ENCODE results near the gene BLOC1S4. TPM values are rescaled to one million over a fixed set of nuclear protein-coding genes. Genes with fewer than 3 reads are reported as not detected.

The BLOC1S4 gene
- total RNA-seq, 3 donors from 2014 or later: 18.9 to 23.6 (median 19.8) TPM

DNA sequence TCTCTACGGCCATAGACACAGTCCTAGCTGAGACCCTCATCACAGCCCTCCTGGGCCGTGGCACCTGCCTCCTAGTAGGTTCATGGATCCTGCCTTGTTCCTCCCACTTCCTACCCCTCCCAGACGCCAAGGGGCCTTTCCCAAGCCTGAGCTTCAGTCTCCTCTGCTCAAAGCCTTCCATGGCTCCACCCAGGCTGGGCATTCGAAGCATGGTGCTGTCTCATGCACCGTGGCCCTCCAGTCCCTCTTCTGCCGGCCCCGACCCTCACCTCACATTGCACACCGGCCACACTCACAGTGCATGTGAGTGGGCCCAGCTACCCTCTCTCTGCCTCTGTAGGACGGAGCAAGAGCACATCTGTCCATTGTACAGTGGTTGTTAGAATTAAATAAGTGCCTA, 44.9 kb downstream of the BLOC1S4 start:
- no peaks in the 10 kb centered on the region for H3K36me3 ChIP-seq
- no peaks in the 10 kb centered on the region for H3K4me1 ChIP-seq
- TF ChIP-seq POLR2A (IDR thresholded peaks at IDR 0.05) (no peak), POLR2AphosphoS5 (IDR thresholded peaks at IDR 0.05) (no peak)
- TF ChIP-seq, protein P1, sequence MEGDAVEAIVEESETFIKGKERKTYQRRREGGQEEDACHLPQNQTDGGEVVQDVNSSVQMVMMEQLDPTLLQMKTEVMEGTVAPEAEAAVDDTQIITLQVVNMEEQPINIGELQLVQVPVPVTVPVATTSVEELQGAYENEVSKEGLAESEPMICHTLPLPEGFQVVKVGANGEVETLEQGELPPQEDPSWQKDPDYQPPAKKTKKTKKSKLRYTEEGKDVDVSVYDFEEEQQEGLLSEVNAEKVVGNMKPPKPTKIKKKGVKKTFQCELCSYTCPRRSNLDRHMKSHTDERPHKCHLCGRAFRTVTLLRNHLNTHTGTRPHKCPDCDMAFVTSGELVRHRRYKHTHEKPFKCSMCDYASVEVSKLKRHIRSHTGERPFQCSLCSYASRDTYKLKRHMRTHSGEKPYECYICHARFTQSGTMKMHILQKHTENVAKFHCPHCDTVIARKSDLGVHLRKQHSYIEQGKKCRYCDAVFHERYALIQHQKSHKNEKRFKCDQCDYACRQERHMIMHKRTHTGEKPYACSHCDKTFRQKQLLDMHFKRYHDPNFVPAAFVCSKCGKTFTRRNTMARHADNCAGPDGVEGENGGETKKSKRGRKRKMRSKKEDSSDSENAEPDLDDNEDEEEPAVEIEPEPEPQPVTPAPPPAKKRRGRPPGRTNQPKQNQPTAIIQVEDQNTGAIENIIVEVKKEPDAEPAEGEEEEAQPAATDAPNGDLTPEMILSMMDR (IDR thresholded peaks at IDR 0.05): no peak
- no peak for DNase-seq (ENCODE audit: low spot score in 2 of 2)
- H3K27ac ChIP-seq: peak overlapping the region in 1 of 2 donors; percentile 43
- H3K4me3 ChIP-seq: no peak overlapping the region
- H3K9me3 ChIP-seq: no peaks in the 10 kb centered on the region
- H3K27me3 ChIP-seq: no peaks in the 10 kb centered on the region
- intact Hi-C loops (cut with DNase I; ENCODE audit: low total_unique reads): no loop called here

GRCh38 chr4:6761649-6762615, 46.0 kb downstream of the BLOC1S4 start:
- Histone ChIP-seq H3K36me3 (no peaks in the 10 kb centered on the region), H3K4me3 (peak overlapping the region in 2 of 3 donors; percentile 31 to 46), H3K27ac (peak overlapping the region; percentile 43 to 45), H3K4me1 (no peaks in the 10 kb centered on the region), H3K9me3 (no peaks in the 10 kb centered on the region), H3K27me3 (no peaks in the 10 kb centered on the region)
- intact Hi-C loops (cut with DNase I; ENCODE audit: low total_unique reads): no loop called here
- TF ChIP-seq, protein P1 (IDR thresholded peaks at IDR 0.05): peak in 1 of 3 donors; percentile 16
- TF ChIP-seq POLR2A (IDR thresholded peaks at IDR 0.05) (no peak), POLR2AphosphoS5 (IDR thresholded peaks at IDR 0.05) (peak in 1 of 3 donors; percentile 14)
- peak; percentile 50 to 78 for DNase-seq (ENCODE audit: low spot score in 2 of 2)

DNA sequence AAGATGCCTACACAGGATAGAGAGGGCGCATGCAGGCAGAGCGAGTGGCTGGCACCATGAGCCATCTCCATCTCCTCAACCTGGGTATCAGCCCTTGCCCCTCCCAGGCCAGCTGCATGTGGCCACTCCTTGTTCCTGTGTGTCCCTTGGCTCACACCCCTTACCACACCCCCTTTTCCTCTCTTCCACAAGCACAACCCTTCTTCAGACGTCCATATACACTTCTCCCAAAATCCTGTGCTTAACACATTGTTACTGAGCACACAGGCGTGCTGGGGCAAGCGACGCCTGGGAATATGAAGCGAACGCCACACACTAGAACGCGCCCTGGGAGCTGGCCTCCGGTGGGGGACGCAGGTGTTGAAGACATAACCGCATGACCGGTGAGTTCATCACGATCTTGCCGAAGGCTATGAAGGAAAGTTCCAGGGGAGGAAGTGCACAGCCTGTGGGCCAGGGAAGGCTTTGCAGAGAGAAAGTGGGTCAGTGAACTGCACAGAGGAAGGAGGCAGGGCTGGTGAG, 47.4 kb downstream of the BLOC1S4 start:
- no peaks in the 10 kb centered on the region for H3K27me3 ChIP-seq
- H3K9me3 ChIP-seq: no peaks in the 10 kb centered on the region
- peak overlapping the region in 1 of 3 donors; percentile 11 for H3K4me3 ChIP-seq
- no peak for TF ChIP-seq POLR2A (IDR thresholded peaks at IDR 0.05)
- peak in 2 of 3 donors; percentile 10 to 15 for TF ChIP-seq POLR2AphosphoS5 (IDR thresholded peaks at IDR 0.05)
- TF ChIP-seq, protein P1 (IDR thresholded peaks at IDR 0.05): peak in 2 of 3 donors; percentile 28 to 59
- intact Hi-C loops (cut with DNase I; ENCODE audit: low total_unique reads): no loop called here
- no peaks in the 10 kb centered on the region for H3K4me1 ChIP-seq
- H3K36me3 ChIP-seq: no peaks in the 10 kb centered on the region
- DNase-seq (ENCODE audit: low spot score in 2 of 2): peak; percentile 52 to 67
- H3K27ac ChIP-seq: peak overlapping the region; percentile 25 to 45

DNA sequence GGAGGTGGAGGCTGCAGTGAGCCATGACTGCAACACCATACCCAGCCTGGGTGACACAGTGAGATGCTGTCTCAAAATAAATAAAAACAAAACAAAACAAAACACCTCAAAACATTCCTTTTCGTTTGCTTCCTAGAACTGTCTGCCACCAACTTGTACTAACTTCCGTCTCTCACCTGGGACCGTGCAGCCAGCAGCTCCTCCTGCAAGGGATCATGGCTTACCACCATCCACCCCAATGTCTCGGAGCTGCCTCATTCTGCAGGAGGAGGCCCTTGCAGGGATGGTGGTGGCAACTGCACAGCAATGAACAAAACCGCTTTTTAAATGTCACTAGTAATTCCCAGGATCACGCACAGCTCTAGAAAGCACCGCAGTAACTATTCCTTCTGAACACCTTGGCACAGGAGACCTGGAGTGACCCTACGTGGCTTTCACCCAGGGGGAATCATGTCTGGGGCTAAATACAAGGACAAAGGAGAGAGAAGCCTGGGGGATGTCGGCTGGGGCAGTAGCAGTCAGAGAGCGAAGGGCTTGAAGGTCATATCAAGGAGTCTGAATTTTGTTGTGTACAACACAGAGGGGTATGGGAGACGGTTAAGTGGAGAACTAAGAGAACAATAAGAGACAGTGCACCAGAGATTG, 49.1 kb downstream of the BLOC1S4 start:
- no peaks in the 10 kb centered on the region for H3K27me3 ChIP-seq
- H3K4me3 ChIP-seq: no peak overlapping the region
- H3K36me3 ChIP-seq: no peaks in the 10 kb centered on the region
- intact Hi-C loops (cut with DNase I; ENCODE audit: low total_unique reads): no loop called here
- no peaks in the 10 kb centered on the region for H3K9me3 ChIP-seq
- no peak for DNase-seq (ENCODE audit: low spot score in 2 of 2)
- H3K4me1 ChIP-seq: no peaks in the 10 kb centered on the region
- TF ChIP-seq, protein P1 (IDR thresholded peaks at IDR 0.05): no peak
- no peak for TF ChIP-seq POLR2AphosphoS5 (IDR thresholded peaks at IDR 0.05)
- no peak for TF ChIP-seq POLR2A (IDR thresholded peaks at IDR 0.05)
- H3K27ac ChIP-seq: no peak overlapping the region
